ENCODE results near the gene TMPRSS4. TPM values are rescaled to one million over a fixed set of nuclear protein-coding genes. Genes with fewer than 3 reads are reported as not detected.
A peak's percentile ranks its signal among the peaks of the same experiment; 100 is the strongest.

The TMPRSS4 gene
- total and polyA plus RNA-seq, 2 of the 4 experiments (the other 2 are of a cell fraction) = not detected

DNA sequence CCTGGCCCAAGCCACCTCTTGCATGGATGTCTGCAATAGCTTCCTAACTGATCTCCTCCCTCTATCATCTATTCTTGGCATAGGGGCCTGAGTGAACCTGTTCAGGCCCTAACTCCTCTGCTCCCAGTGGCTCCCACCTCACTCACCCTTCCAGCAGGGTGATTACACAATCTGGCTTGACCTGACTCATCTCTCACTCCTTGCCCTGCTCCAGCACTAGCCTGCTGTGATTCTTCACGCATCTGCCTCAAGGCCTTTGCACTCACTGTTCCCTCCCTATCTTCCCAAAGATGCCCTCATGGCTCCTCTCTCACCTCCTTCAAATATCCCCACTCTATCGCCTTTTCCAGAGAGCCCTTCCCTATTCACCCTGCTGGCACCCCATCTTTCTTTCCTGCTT is 65.2 kb downstream of the TMPRSS4 start:
- dilution Hi-C loops (cut with HindIII; ENCODE audit: low sequenced_read_pairs, unreplicated experiment) = no loop called here
- ATAC-seq (ENCODE audit: low read depth) = no peak

More for the DNA sequence above, 65.2 kb downstream of the TMPRSS4 start:
- H4K20me1 ChIP-seq (ENCODE audit: insufficient read depth, low read length) = no peaks in the 10 kb centered on the region
- H3K4me1 ChIP-seq (ENCODE audit: control insufficient read depth, insufficient read depth, low read length) = no peaks in the 10 kb centered on the region
- TF ChIP-seq CEBPB (IDR thresholded peaks at IDR 0.05; ENCODE audit: low read depth, low read length) = peak; percentile 72
- TF ChIP-seq, protein P1, sequence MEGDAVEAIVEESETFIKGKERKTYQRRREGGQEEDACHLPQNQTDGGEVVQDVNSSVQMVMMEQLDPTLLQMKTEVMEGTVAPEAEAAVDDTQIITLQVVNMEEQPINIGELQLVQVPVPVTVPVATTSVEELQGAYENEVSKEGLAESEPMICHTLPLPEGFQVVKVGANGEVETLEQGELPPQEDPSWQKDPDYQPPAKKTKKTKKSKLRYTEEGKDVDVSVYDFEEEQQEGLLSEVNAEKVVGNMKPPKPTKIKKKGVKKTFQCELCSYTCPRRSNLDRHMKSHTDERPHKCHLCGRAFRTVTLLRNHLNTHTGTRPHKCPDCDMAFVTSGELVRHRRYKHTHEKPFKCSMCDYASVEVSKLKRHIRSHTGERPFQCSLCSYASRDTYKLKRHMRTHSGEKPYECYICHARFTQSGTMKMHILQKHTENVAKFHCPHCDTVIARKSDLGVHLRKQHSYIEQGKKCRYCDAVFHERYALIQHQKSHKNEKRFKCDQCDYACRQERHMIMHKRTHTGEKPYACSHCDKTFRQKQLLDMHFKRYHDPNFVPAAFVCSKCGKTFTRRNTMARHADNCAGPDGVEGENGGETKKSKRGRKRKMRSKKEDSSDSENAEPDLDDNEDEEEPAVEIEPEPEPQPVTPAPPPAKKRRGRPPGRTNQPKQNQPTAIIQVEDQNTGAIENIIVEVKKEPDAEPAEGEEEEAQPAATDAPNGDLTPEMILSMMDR (conservative IDR thresholded peaks at IDR 0.05; ENCODE audit: low read depth, low read length) = no peak
- in situ Hi-C loops (cut with MboI; ENCODE audit: low sequenced_read_pairs) = loop anchor here (10.0 kb wide), 1 partner anchor 213 kb away; the partner anchor contains the start of gene UBE4A
- H3K9me3 ChIP-seq (ENCODE audit: control insufficient read depth, insufficient read depth, low read length) = no peaks in the 10 kb centered on the region
- H3K27me3 ChIP-seq (ENCODE audit: control insufficient read depth, insufficient read depth, low read length) = peaks cover 25% of the 10 kb centered on the region
- POLR2A ChIA-PET (ENCODE audit: unreplicated experiment) = interaction anchor here (0.5 kb wide), 1 partner anchor 11 kb away, joined by 5 read pairs; no protein-coding TSS in a partner anchor
- no peak overlapping the region for H2AK9ac ChIP-seq (replicated peaks; ENCODE audit: low read depth, low read length, poor library complexity)
- H3K79me1 ChIP-seq (ENCODE audit: low read depth in 1 of 2, low read length in 2 of 2) = no peaks in the 10 kb centered on the region
- no peak overlapping the region for H3K4me2 ChIP-seq (ENCODE audit: low read depth, low read length)
- H3K56ac ChIP-seq (ENCODE audit: extremely low read depth, insufficient read depth, low read length) = no peak overlapping the region
- H4K8ac ChIP-seq (ENCODE audit: low read depth in 2 of 2, low read length in 2 of 2) = no peak overlapping the region
- no TSS peak for BruUV-seq (replicated peaks)
- no peak overlapping the region for H2AFZ ChIP-seq (replicated peaks; ENCODE audit: low read length, poor library complexity)
- H3K14ac ChIP-seq (replicated peaks; ENCODE audit: low read depth, low read length) = no peak overlapping the region
- no peaks in the 10 kb centered on the region for H3K36me3 ChIP-seq (ENCODE audit: control insufficient read depth, insufficient read depth, low read length)
- H3K9ac ChIP-seq (ENCODE audit: low read depth, low read length) = no peak overlapping the region
- no peak overlapping the region for H3K18ac ChIP-seq (ENCODE audit: low read depth, low read length)
- no peak overlapping the region for H2AK5ac ChIP-seq (ENCODE audit: low read depth, low read length)
- no peak overlapping the region for H3K27ac ChIP-seq (ENCODE audit: insufficient read depth, low read length)
- H4K5ac ChIP-seq (ENCODE audit: low read depth, low read length) = no peak overlapping the region
- H2BK20ac ChIP-seq (ENCODE audit: low read depth, low read length) = no peak overlapping the region
- no peak overlapping the region for H2BK5ac ChIP-seq (ENCODE audit: low read depth, low read length, poor library complexity, severe bottlenecking)
- CTCF ChIA-PET = interaction anchor here (1.5 kb wide), 1 partner anchor 30 kb away, joined by 4 read pairs; no protein-coding TSS in a partner anchor
- H3K4me3 ChIP-seq (ENCODE audit: insufficient read depth, low read depth, low read length) = no peak overlapping the region
- no peaks in the 10 kb centered on the region for H3K9me1 ChIP-seq (ENCODE audit: insufficient read depth, low read length)
- no peak overlapping the region for H2BK120ac ChIP-seq (ENCODE audit: low read depth, low read length)
- no peak for DNase-seq
- no peak overlapping the region for H3K4ac ChIP-seq (ENCODE audit: low read depth, low read length)
- 67% methylated on average over 1 of the region's 2 CpGs; no CpG with 5 or more reads in 1 of the 2 experiments for WGBS, 2 experiments (ENCODE audit: extremely low coverage in 2 of 2, insufficient read length in 1 of 2)
- H2BK15ac ChIP-seq (ENCODE audit: low read depth, low read length) = no peak overlapping the region
- no peak overlapping the region for H4K91ac ChIP-seq (ENCODE audit: insufficient read depth, low read depth, low read length)
- intact Hi-C loops (cut with micrococcal nuclease) = no loop called here
- no peak overlapping the region for H3K23ac ChIP-seq (ENCODE audit: low read depth, low read length)

Measured in IMR-90 (cell line).